ENCODE results near the gene SLC29A1. TPM values are rescaled to one million over a fixed set of nuclear protein-coding genes. Genes with fewer than 3 reads are reported as not detected.

SLC29A1 gene
- total and polyA plus RNA-seq, 9 of the 15 experiments (the other 6 are each of a cell fraction or from before 2014, with no cell fraction given) = 18.9 to 170 (median 57.7) TPM

DNA sequence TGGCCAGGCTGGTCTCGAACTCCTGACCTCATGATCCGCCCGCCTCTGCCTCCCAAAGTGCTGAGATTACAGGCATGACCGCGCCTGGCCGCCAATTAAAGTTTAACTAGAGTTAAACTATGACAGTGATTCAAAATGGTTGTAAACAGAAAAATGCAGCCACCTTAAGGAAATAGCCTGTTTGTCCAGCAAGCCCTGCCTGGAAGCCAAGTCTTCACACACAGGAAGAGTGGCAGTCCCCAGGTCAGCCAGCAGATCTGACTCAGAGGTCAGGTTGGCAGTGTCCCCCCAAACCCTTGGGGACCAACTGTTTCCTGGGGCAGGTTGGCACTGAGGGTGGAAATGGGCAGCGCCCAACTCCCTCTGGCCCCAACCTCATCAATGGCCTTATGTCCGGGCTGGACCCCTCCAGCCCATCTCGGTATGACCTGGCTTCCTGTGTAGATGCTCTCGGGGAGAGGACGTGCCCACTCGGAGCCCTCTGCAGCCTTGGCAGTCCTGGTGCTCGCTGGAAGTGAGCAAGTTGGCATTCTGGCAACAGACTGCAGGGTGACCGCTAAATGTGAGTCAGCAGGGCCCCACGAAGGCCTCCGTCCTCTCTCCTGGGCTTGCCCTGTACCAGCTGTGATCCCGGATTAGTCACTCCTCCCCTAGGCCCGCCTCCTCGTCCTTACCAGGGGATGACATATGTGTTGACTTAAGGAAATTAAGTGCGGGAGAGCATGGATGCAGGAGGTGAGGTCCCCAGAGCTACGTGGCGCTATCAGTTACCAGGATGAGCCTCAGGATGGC, 13.8 kb downstream of the SLC29A1 start (continued):
- TF ChIP-seq, protein P1, sequence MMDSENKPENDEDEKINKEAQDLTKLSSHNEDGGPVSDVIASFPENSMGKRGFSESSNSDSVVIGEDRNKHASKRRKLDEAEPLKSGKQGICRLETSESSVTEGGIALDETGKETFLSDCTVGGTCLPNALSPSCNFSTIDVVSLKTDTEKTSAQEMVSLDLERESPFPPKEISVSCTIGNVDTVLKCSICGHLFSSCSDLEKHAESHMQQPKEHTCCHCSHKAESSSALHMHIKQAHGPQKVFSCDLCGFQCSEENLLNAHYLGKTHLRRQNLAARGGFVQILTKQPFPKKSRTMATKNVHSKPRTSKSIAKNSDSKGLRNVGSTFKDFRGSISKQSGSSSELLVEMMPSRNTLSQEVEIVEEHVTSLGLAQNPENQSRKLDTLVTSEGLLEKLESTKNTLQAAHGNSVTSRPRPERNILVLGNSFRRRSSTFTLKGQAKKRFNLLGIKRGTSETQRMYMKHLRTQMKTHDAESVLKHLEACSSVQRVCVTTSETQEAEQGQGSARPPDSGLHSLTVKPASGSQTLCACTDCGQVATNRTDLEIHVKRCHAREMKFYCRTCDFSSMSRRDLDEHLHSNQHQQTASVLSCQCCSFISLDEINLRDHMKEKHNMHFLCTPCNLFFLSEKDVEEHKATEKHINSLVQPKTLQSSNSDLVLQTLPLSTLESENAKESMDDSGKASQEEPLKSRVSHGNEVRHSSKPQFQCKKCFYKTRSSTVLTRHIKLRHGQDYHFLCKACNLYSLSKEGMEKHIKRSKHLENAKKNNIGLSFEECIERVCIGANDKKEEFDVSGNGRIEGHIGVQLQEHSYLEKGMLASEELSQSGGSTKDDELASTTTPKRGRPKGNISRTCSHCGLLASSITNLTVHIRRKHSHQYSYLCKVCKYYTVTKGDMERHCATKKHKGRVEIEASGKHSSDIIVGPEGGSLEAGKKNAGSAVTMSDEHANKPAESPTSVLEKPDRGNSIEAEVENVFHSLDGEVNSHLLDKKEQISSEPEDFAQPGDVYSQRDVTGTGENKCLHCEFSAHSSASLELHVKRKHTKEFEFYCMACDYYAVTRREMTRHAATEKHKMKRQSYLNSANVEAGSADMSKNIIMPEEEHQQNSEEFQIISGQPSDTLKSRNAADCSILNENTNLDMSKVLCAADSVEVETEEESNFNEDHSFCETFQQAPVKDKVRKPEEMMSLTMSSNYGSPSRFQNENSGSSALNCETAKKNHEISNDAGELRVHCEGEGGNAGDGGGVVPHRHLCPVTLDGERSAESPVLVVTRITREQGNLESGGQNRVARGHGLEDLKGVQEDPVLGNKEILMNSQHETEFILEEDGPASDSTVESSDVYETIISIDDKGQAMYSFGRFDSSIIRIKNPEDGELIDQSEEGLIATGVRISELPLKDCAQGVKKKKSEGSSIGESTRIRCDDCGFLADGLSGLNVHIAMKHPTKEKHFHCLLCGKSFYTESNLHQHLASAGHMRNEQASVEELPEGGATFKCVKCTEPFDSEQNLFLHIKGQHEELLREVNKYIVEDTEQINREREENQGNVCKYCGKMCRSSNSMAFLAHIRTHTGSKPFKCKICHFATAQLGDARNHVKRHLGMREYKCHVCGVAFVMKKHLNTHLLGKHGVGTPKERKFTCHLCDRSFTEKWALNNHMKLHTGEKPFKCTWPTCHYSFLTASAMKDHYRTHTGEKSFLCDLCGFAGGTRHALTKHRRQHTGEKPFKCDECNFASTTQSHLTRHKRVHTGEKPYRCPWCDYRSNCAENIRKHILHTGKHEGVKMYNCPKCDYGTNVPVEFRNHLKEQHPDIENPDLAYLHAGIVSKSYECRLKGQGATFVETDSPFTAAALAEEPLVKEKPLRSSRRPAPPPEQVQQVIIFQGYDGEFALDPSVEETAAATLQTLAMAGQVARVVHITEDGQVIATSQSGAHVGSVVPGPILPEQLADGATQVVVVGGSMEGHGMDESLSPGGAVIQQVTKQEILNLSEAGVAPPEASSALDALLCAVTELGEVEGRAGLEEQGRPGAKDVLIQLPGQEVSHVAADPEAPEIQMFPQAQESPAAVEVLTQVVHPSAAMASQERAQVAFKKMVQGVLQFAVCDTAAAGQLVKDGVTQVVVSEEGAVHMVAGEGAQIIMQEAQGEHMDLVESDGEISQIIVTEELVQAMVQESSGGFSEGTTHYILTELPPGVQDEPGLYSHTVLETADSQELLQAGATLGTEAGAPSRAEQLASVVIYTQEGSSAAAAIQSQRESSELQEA (IDR thresholded peaks at IDR 0.05; ENCODE audit: low read depth) = peak; percentile 53; the same call in 1 of the 2 replicates
- TF ChIP-seq MAFG (tag; conservative IDR thresholded peaks at IDR 0.05) (no peak), ZNF586 (CRISPR knock-in tag; conservative IDR thresholded peaks at IDR 0.05) (no peak), PRMT5 (CRISPR knock-in tag; IDR thresholded peaks at IDR 0.05) (no peak), THRAP3 (IDR thresholded peaks at IDR 0.05; ENCODE audit: borderline replicate concordance) (no peak), TRIM28 (IDR thresholded peaks at IDR 0.05) (no peak), STAG1 (CRISPR knock-in tag; IDR thresholded peaks at IDR 0.05; ENCODE audit: borderline replicate concordance) (peak; percentile 20; the same call in 1 of the 2 replicates), SMARCA4 (IDR thresholded peaks at IDR 0.05) (peak; percentile 46; the same call in 1 of the 2 replicates), BDP1 (IDR thresholded peaks at IDR 0.05; ENCODE audit: insufficient read depth, insufficient read length) (no peak), TAF1 (IDR thresholded peaks at IDR 0.05; ENCODE audit: control insufficient read depth, extremely low read depth, insufficient read depth, low read length, severe bottlenecking) (no peak), ZNF507 (tag; conservative IDR thresholded peaks at IDR 0.05) (no peak), HDGF (IDR thresholded peaks at IDR 0.05) (0 out of 2 replicates have a peak, but pooled peaks have one; percentile 19), ZNF274 (IDR thresholded peaks at IDR 0.05; ENCODE audit: borderline replicate concordance, low read depth, low read length) (no peak), HDAC8 (tag; IDR thresholded peaks at IDR 0.05) (no peak), FIP1L1 (IDR thresholded peaks at IDR 0.05; ENCODE audit: low read depth, low read length, poor library complexity, severe bottlenecking) (no peak)
- TF ChIP-seq, protein P2, sequence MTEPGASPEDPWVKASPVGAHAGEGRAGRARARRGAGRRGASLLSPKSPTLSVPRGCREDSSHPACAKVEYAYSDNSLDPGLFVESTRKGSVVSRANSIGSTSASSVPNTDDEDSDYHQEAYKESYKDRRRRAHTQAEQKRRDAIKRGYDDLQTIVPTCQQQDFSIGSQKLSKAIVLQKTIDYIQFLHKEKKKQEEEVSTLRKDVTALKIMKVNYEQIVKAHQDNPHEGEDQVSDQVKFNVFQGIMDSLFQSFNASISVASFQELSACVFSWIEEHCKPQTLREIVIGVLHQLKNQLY (CRISPR knock-in tag; conservative IDR thresholded peaks at IDR 0.05) = no peak
- TF ChIP-seq, protein P3, sequence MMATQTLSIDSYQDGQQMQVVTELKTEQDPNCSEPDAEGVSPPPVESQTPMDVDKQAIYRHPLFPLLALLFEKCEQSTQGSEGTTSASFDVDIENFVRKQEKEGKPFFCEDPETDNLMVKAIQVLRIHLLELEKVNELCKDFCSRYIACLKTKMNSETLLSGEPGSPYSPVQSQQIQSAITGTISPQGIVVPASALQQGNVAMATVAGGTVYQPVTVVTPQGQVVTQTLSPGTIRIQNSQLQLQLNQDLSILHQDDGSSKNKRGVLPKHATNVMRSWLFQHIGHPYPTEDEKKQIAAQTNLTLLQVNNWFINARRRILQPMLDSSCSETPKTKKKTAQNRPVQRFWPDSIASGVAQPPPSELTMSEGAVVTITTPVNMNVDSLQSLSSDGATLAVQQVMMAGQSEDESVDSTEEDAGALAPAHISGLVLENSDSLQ (IDR thresholded peaks at IDR 0.05) = peak; percentile 58
